Measurements from ENCODE around the gene SLC13A1. TPM values are rescaled to one million over a fixed set of nuclear protein-coding genes. Genes with fewer than 3 reads are reported as not detected.

Gene SLC13A1
- total RNA-seq, 1 donor from 2014 or later = not detected

DNA sequence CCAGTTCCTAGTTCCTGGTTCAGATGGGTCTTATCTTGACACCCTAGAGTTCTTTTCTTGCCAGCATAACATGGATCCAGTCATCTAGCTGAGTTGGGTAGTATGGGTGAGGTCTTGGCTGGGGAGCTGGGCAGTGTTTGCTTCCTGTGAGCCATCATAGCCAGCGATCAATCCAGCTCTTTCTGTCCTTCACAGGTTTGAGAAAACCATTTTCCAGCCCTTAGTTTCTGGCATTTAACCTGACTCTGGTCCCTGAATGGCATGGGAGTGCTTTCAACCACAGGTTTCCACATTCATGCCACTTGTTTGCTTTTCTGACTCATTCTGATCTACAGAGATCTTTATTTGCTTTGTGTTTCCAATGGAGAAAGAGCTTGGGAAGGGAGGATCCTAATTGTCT lies 8.6 kb downstream of the SLC13A1 start:
- Mint-ChIP-seq H3K27ac (no peak overlapping the region), H3K4me3 (no peak overlapping the region), H3K36me3 (no peaks in the 10 kb centered on the region), H3K27me3 (ENCODE audit: low read depth) (no peaks in the 10 kb centered on the region), H3K4me1 (no peaks in the 10 kb centered on the region), H3K9me3 (peaks cover 4% of the 10 kb centered on the region)
- TF ChIP-seq, protein P1, sequence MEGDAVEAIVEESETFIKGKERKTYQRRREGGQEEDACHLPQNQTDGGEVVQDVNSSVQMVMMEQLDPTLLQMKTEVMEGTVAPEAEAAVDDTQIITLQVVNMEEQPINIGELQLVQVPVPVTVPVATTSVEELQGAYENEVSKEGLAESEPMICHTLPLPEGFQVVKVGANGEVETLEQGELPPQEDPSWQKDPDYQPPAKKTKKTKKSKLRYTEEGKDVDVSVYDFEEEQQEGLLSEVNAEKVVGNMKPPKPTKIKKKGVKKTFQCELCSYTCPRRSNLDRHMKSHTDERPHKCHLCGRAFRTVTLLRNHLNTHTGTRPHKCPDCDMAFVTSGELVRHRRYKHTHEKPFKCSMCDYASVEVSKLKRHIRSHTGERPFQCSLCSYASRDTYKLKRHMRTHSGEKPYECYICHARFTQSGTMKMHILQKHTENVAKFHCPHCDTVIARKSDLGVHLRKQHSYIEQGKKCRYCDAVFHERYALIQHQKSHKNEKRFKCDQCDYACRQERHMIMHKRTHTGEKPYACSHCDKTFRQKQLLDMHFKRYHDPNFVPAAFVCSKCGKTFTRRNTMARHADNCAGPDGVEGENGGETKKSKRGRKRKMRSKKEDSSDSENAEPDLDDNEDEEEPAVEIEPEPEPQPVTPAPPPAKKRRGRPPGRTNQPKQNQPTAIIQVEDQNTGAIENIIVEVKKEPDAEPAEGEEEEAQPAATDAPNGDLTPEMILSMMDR (IDR thresholded peaks at IDR 0.05; ENCODE audit: unreplicated experiment) = no peak
- DNase-seq (ENCODE audit: low spot score in 2 of 2, unreplicated experiment in 2 of 2) = no peak

DNA sequence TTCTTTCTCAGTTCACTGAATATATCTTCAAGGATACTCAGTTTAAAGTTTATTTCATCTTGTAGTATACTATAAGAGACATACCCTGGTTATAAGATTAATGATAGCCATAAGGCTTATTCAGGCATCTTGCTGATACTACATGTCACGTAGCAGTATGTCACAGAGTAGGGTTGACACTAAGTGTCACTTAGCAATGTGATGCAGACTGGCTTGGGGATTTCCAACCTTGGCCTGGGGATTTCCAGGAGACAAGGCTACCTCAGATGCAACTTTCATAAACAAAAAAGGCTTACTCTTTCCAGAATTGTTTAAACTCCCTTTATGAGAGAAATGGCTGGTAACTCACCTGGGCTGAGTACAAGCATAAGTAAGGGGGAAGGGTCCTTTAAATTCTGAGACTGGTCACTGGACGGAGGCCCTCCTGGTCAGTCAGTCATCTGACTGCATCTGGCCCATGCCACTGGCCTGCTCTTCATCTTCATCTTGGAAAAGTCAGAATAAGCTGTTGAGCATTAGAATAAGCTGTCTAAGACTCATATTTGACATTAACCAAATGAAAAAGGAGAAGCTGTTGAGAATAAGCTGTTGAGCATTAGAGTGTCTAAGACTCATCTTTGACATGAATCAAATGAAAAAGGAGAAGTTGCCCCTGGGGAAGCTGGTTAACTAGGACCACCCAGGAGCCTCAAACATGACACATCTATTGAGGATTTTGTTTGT lies 9.5 kb downstream of the SLC13A1 start:
- Mint-ChIP-seq H3K9me3 (peaks cover 11% of the 10 kb centered on the region), H3K27ac (no peak overlapping the region), H3K4me3 (no peak overlapping the region), H3K27me3 (ENCODE audit: low read depth) (no peaks in the 10 kb centered on the region), H3K36me3 (no peaks in the 10 kb centered on the region), H3K4me1 (no peaks in the 10 kb centered on the region)
- TF ChIP-seq, protein P1 (IDR thresholded peaks at IDR 0.05; ENCODE audit: unreplicated experiment) = no peak
- no peak for DNase-seq (ENCODE audit: low spot score in 2 of 2, unreplicated experiment in 2 of 2)

DNA sequence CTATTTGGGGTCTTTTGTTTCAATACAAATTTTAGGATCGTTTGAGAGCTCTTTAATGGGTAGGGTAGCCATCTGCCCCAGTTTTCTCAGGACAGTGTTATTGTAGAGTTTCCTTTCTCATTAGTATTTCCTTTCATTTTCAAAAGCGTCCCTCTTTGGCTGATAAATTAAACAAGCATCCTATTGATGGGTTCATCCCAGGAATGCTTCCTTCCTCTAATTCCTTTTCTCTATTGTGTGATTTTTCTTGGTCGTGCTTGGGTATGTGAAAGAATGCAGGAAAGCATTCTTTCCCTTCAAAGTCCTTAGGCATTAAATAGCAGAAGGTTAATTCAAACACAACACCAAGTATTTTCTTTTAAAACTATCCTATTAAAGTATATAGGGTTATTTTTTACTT lies 14.0 kb downstream of the SLC13A1 start:
- TF ChIP-seq, protein P1 (IDR thresholded peaks at IDR 0.05; ENCODE audit: unreplicated experiment) = no peak
- H3K9me3 Mint-ChIP-seq = peaks cover 16% of the 10 kb centered on the region
- H3K27ac Mint-ChIP-seq = no peak overlapping the region
- H3K4me1 Mint-ChIP-seq = no peaks in the 10 kb centered on the region
- H3K27me3 Mint-ChIP-seq (ENCODE audit: low read depth) = no peaks in the 10 kb centered on the region
- no peaks in the 10 kb centered on the region for H3K36me3 Mint-ChIP-seq
- no peak overlapping the region for H3K4me3 Mint-ChIP-seq
- DNase-seq (ENCODE audit: low spot score in 2 of 2, unreplicated experiment in 2 of 2) = no peak

DNA sequence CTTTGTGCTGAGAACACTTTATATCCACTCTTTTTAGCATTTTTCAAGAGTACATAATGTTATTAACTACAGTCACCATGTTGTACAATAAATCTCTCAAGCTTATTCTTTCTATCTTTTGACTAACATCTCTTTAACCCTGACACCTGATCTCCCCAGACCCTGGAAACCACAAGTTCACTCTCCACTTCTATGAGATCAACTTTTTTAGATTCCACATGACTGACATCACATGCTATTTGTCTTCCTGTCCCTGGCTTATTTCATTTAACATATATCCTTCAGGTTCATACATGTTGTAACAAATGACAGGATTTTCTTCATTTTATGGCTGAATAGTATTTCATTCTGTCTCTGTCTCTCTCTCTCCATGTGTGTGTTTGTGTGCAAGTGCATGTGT lies 15.5 kb downstream of the SLC13A1 start:
- H3K27ac Mint-ChIP-seq = no peak overlapping the region
- H3K9me3 Mint-ChIP-seq = peaks cover 16% of the 10 kb centered on the region
- H3K36me3 Mint-ChIP-seq = no peaks in the 10 kb centered on the region
- DNase-seq (ENCODE audit: low spot score in 2 of 2, unreplicated experiment in 2 of 2) = no peak
- TF ChIP-seq, protein P1 (IDR thresholded peaks at IDR 0.05; ENCODE audit: unreplicated experiment) = no peak
- H3K4me1 Mint-ChIP-seq = no peaks in the 10 kb centered on the region
- H3K27me3 Mint-ChIP-seq (ENCODE audit: low read depth) = no peaks in the 10 kb centered on the region
- H3K4me3 Mint-ChIP-seq = no peak overlapping the region

DNA sequence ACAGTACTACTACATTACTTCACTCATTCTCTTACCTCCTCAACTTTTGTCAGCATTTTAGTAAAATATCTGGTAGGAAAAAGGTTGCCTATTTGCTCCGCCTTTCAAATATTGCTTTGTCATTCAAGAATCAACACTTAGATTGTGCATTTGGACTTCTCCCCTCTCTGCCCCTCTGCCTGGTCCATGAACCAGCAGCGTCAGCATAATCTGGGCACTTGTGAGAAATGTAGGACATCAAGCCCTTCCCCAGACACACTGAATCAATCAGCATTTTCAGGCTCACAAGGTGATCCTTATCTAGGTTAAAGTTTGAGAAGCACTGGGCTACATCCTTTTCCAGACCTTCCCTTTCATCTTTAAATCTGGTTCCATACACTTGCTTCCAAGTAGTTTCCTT lies 16.3 kb downstream of the SLC13A1 start:
- Mint-ChIP-seq H3K4me3 (no peak overlapping the region), H3K9me3 (peaks cover 16% of the 10 kb centered on the region), H3K27ac (no peak overlapping the region), H3K36me3 (no peaks in the 10 kb centered on the region), H3K27me3 (ENCODE audit: low read depth) (no peaks in the 10 kb centered on the region), H3K4me1 (no peaks in the 10 kb centered on the region)
- DNase-seq (ENCODE audit: low spot score in 2 of 2, unreplicated experiment in 2 of 2) = no peak
- TF ChIP-seq, protein P1 (IDR thresholded peaks at IDR 0.05; ENCODE audit: unreplicated experiment) = no peak

Measured in mesothelial cell of epicardium (in vitro differentiated cells).